ENCODE data around the gene FAM171A1.

The FAM171A1 gene

DNA sequence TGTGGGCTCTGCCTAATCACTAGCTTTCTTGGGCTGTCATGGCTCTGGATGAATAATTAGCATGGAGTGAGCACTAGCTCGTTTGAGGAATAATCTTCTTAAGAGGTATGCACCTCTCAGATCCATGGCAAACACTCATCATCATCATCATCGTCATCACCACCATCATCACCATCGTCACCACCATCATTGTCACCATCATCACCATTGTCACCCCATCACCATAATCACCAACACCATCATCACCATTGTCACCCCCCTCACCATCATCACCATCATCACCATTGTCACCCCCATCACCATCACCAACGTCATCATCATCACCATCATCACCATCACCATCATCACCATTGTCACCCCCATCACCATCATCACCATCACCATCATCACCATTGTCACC lies 141.8 kb downstream of the FAM171A1 start:
- no peak for DNase-seq

DNA sequence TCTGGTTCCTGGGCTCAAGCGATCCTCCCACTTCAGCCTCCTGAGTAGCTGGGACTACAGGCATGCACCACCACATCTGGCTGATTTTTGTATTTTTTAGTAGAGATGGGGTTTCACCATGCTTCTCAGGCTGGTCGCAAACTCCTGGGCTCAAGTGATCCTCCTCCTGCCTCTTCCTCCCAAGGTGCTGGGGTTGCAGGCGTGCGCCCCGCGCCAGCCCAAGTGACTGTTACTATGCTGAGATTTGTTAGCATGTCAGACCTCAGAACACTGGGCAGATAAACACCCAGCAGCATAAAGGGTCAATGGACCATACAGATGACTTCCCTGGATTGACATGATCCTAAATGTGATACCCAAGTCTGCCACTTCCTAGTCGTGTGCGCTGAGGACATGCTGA lies 142.7 kb downstream of the FAM171A1 start:
- no peak overlapping the region for H2BK5ac ChIP-seq (ENCODE audit: low read depth, low read length, poor library complexity, severe bottlenecking)
- H3K9me3 ChIP-seq (ENCODE audit: control insufficient read depth, low read length) = no peaks in the 10 kb centered on the region
- DNase-seq = no peak

More for the DNA sequence above, 141.8 kb downstream of the FAM171A1 start:
- Histone ChIP-seq H3K9me3 (ENCODE audit: control insufficient read depth, low read length) (no peaks in the 10 kb centered on the region), H3K9ac (ENCODE audit: low read length) (no peak overlapping the region), H3K14ac (ENCODE audit: low read length in 2 of 2) (no peak overlapping the region), H2BK15ac (ENCODE audit: low read depth, poor library complexity, severe bottlenecking) (no peak overlapping the region), H2AFZ (ENCODE audit: low read depth, low read length) (no peak overlapping the region), H3K4ac (ENCODE audit: low read depth in 1 of 2, low read length in 2 of 2) (no peak overlapping the region), H3K27me3 (ENCODE audit: control insufficient read depth in 1 of 2, insufficient read depth in 1 of 2, low read length in 2 of 2) (no peaks in the 10 kb centered on the region), H3K79me1 (replicated peaks; ENCODE audit: low read length, poor library complexity, severe bottlenecking) (peaks cover 21% of the 10 kb centered on the region), H3K4me3 (ENCODE audit: insufficient read depth in 1 of 2, low read depth in 1 of 2, low read length in 2 of 2) (no peak overlapping the region), H3K36me3 (ENCODE audit: control insufficient read depth in 1 of 2, insufficient read depth in 2 of 2, low read depth in 1 of 2, low read length in 2 of 2) (peaks cover 0 to 14% of the 10 kb centered on the region in 2 experiments), H4K91ac (ENCODE audit: low read length) (no peak overlapping the region), H3K23ac (ENCODE audit: low read length in 2 of 2) (no peak overlapping the region), H3K4me2 (ENCODE audit: low read length, poor library complexity, severe bottlenecking) (no peak overlapping the region), H3K27ac (ENCODE audit: low read length, poor library complexity, severe bottlenecking) (no peak overlapping the region), H3K18ac (ENCODE audit: low read depth in 1 of 2, low read length in 2 of 2) (no peak overlapping the region), H4K8ac (ENCODE audit: low read length) (no peak overlapping the region), H2BK120ac (ENCODE audit: low read depth, low read length) (no peak overlapping the region), H2BK5ac (ENCODE audit: low read depth, low read length, poor library complexity, severe bottlenecking) (no peak overlapping the region), H2BK12ac (ENCODE audit: low read length in 2 of 2) (no peak overlapping the region), H2AK5ac (ENCODE audit: low read length, severe bottlenecking) (no peak overlapping the region), H3K4me1 (ENCODE audit: control insufficient read depth, insufficient read depth, low read depth, low read length) (peaks cover 3% of the 10 kb centered on the region)
- WGBS = 70% methylated on average over 4 of the region's 4 CpGs

DNA sequence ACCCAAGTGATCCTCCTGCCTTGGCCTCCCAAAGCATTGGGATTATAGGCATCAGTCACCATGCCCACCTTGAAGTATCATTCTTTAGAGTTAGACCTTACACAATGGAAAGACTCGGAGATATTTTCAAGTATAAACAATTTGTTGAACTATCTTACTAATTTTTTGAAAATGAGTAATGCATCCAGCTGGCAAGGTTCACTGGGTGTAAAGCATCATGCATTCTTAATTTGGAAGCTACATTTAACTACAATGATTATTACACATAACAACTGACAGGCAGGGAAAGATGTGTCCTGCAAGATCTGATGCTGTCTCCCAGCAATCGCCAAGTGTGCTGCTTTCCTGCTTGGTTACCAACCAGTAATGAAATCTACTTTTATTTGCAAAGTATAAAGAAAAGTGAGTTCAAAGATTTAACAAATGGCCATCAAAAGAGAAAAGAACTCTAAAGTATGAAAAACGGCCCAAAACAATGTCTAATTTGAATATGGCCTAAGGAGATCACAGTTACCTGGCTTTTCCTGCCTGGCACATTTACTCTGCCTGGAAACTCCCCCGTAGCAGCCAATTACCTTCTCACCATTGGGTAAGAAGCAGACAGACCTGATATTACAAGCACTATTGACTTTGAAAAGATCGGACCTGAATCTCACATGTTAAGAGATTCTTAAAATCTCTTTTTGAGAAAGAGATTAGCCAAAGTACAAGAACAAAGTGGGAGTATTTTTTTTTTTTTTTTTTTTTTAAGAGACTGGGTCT lies 143.3 kb downstream of the FAM171A1 start:
- H2AFZ ChIP-seq (ENCODE audit: low read depth, low read length) = no peak overlapping the region
- no peak overlapping the region for H4K8ac ChIP-seq (ENCODE audit: low read length)
- H3K23ac ChIP-seq (ENCODE audit: low read length in 2 of 2) = no peak overlapping the region
- no peak overlapping the region for H2BK120ac ChIP-seq (ENCODE audit: low read depth, low read length)
- no peak overlapping the region for H3K4me2 ChIP-seq (ENCODE audit: low read length, poor library complexity, severe bottlenecking)
- no peak for DNase-seq
- no peak overlapping the region for H2AK5ac ChIP-seq (ENCODE audit: low read length, severe bottlenecking)
- H3K36me3 ChIP-seq (ENCODE audit: control insufficient read depth in 1 of 2, insufficient read depth in 2 of 2, low read depth in 1 of 2, low read length in 2 of 2) = peaks cover 0 to 14% of the 10 kb centered on the region in 2 experiments
- H2BK5ac ChIP-seq (ENCODE audit: low read depth, low read length, poor library complexity, severe bottlenecking) = no peak overlapping the region
- H3K27me3 ChIP-seq (ENCODE audit: control insufficient read depth in 1 of 2, insufficient read depth in 1 of 2, low read length in 2 of 2) = no peaks in the 10 kb centered on the region
- H3K18ac ChIP-seq (ENCODE audit: low read depth in 1 of 2, low read length in 2 of 2) = no peak overlapping the region
- 82% methylated on average over 2 of the region's 5 CpGs for WGBS
- no peak overlapping the region for H4K91ac ChIP-seq (ENCODE audit: low read length)
- H3K9ac ChIP-seq (ENCODE audit: low read length) = no peak overlapping the region
- H3K27ac ChIP-seq (ENCODE audit: low read length, poor library complexity, severe bottlenecking) = no peak overlapping the region
- no peak overlapping the region for H3K4ac ChIP-seq (ENCODE audit: low read depth in 1 of 2, low read length in 2 of 2)
- H3K4me1 ChIP-seq (ENCODE audit: control insufficient read depth, insufficient read depth, low read depth, low read length) = peaks cover 6% of the 10 kb centered on the region
- H2BK12ac ChIP-seq (ENCODE audit: low read length in 2 of 2) = no peak overlapping the region
- H3K4me3 ChIP-seq (ENCODE audit: insufficient read depth in 1 of 2, low read depth in 1 of 2, low read length in 2 of 2) = no peak overlapping the region
- no peak overlapping the region for H3K14ac ChIP-seq (ENCODE audit: low read length in 2 of 2)
- no peaks in the 10 kb centered on the region for H3K9me3 ChIP-seq (ENCODE audit: control insufficient read depth, low read length)
- no peak overlapping the region for H2BK15ac ChIP-seq (ENCODE audit: low read depth, poor library complexity, severe bottlenecking)
- peaks cover 18% of the 10 kb centered on the region for H3K79me1 ChIP-seq (replicated peaks; ENCODE audit: low read length, poor library complexity, severe bottlenecking)

More for the DNA sequence above, 142.7 kb downstream of the FAM171A1 start:
- Histone ChIP-seq H2AFZ (ENCODE audit: low read depth, low read length) (no peak overlapping the region), H3K79me1 (replicated peaks; ENCODE audit: low read length, poor library complexity, severe bottlenecking) (peaks cover 21% of the 10 kb centered on the region), H2AK5ac (ENCODE audit: low read length, severe bottlenecking) (no peak overlapping the region), H4K8ac (ENCODE audit: low read length) (no peak overlapping the region), H3K4me2 (ENCODE audit: low read length, poor library complexity, severe bottlenecking) (no peak overlapping the region), H3K4ac (ENCODE audit: low read depth in 1 of 2, low read length in 2 of 2) (no peak overlapping the region), H3K9ac (ENCODE audit: low read length) (no peak overlapping the region), H3K4me1 (ENCODE audit: control insufficient read depth, insufficient read depth, low read depth, low read length) (peaks cover 3% of the 10 kb centered on the region), H2BK120ac (ENCODE audit: low read depth, low read length) (no peak overlapping the region), H2BK15ac (ENCODE audit: low read depth, poor library complexity, severe bottlenecking) (no peak overlapping the region), H3K18ac (ENCODE audit: low read depth in 1 of 2, low read length in 2 of 2) (no peak overlapping the region), H3K36me3 (ENCODE audit: control insufficient read depth in 1 of 2, insufficient read depth in 2 of 2, low read depth in 1 of 2, low read length in 2 of 2) (peaks cover 0 to 14% of the 10 kb centered on the region in 2 experiments), H2BK12ac (ENCODE audit: low read length in 2 of 2) (no peak overlapping the region), H3K27me3 (ENCODE audit: control insufficient read depth in 1 of 2, insufficient read depth in 1 of 2, low read length in 2 of 2) (no peaks in the 10 kb centered on the region), H4K91ac (ENCODE audit: low read length) (no peak overlapping the region), H3K27ac (ENCODE audit: low read length, poor library complexity, severe bottlenecking) (no peak overlapping the region), H3K14ac (ENCODE audit: low read length in 2 of 2) (no peak overlapping the region), H3K23ac (ENCODE audit: low read length in 2 of 2) (no peak overlapping the region), H3K4me3 (ENCODE audit: insufficient read depth in 1 of 2, low read depth in 1 of 2, low read length in 2 of 2) (no peak overlapping the region)
- 100% methylated on average over 8 of the region's 8 CpGs for WGBS

DNA sequence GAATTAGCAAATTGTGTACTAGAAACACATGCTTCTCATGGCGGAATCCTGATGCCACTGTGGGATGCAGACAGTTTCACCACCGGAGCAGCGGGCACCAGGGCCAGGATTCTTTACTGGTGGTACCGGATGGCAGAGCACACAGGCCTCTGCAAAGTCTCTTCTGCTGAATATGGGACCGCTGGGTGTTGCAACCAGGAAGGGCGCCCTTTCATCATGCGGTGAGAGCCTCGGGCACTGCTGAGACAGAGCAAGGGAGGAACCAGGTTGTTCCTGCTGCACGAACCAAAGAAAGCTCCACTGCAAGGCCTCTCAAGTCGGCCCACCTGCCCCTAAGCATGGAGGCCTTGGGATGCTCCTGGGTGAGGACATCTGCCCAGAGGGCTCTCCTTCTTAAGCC lies 145.6 kb downstream of the FAM171A1 start:
- H3K9me3 ChIP-seq (ENCODE audit: control insufficient read depth, low read length) = no peaks in the 10 kb centered on the region
- no peak overlapping the region for H2AFZ ChIP-seq (ENCODE audit: low read depth, low read length)
- peaks cover 9% of the 10 kb centered on the region for H3K4me1 ChIP-seq (ENCODE audit: control insufficient read depth, insufficient read depth, low read depth, low read length)
- H2AK5ac ChIP-seq (ENCODE audit: low read length, severe bottlenecking) = no peak overlapping the region
- WGBS = 98% methylated on average over 10 of the region's 10 CpGs
- H3K27me3 ChIP-seq (ENCODE audit: control insufficient read depth in 1 of 2, insufficient read depth in 1 of 2, low read length in 2 of 2) = no peaks in the 10 kb centered on the region
- no peak overlapping the region for H2BK120ac ChIP-seq (ENCODE audit: low read depth, low read length)
- H3K23ac ChIP-seq (ENCODE audit: low read length in 2 of 2) = no peak overlapping the region
- peaks cover 0 to 19% of the 10 kb centered on the region in 2 experiments for H3K36me3 ChIP-seq (ENCODE audit: control insufficient read depth in 1 of 2, insufficient read depth in 2 of 2, low read depth in 1 of 2, low read length in 2 of 2)
- no peak for DNase-seq
- no peak overlapping the region for H2BK5ac ChIP-seq (ENCODE audit: low read depth, low read length, poor library complexity, severe bottlenecking)
- no peak overlapping the region for H2BK15ac ChIP-seq (ENCODE audit: low read depth, poor library complexity, severe bottlenecking)
- no peak overlapping the region for H3K4ac ChIP-seq (ENCODE audit: low read depth in 1 of 2, low read length in 2 of 2)
- no peak overlapping the region for H3K9ac ChIP-seq (ENCODE audit: low read length)
- no peak overlapping the region for H4K8ac ChIP-seq (ENCODE audit: low read length)
- H2BK12ac ChIP-seq (ENCODE audit: low read length in 2 of 2) = no peak overlapping the region
- H3K14ac ChIP-seq (ENCODE audit: low read length in 2 of 2) = no peak overlapping the region
- no peak overlapping the region for H3K4me3 ChIP-seq (ENCODE audit: insufficient read depth in 1 of 2, low read depth in 1 of 2, low read length in 2 of 2)
- H4K91ac ChIP-seq (ENCODE audit: low read length) = no peak overlapping the region
- H3K79me1 ChIP-seq (replicated peaks; ENCODE audit: low read length, poor library complexity, severe bottlenecking) = peaks cover 19% of the 10 kb centered on the region
- H3K4me2 ChIP-seq (ENCODE audit: low read length, poor library complexity, severe bottlenecking) = no peak overlapping the region
- no peak overlapping the region for H3K27ac ChIP-seq (ENCODE audit: low read length, poor library complexity, severe bottlenecking)
- H3K18ac ChIP-seq (ENCODE audit: low read depth in 1 of 2, low read length in 2 of 2) = no peak overlapping the region
